NT2/D1 (cell line): ENCODE results near the gene MMP26.

ENCODE experiments used
- YY1 ChIP-seq: IDR thresholded peaks from 2 replicates; pipeline ENCODE4 v1.6.1; 2011; ENCODE audit not compliant: insufficient read length, insufficient read depth
- ZNF274 ChIP-seq: IDR thresholded peaks from 2 replicates; pipeline ENCODE4 v1.6.1; 2011; ENCODE audit warnings: mild to moderate bottlenecking, low read depth, low read length

- TF ChIP-seq YY1 (no peak), ZNF274 (no peak)
Measured at GRCh38 chr11:4714300-4714699, 9.7 kb downstream of the MMP26 start.
